ENCODE data around the gene PRKN. TPM values are rescaled to one million over a fixed set of nuclear protein-coding genes. Genes with fewer than 3 reads are reported as not detected.

PRKN gene
- total and polyA plus RNA-seq, 9 donors = 3.0 to 15.0 (median 9.2) TPM

- 92 to 96% (median 94%) methylated on average over 2 of the region's 2 CpGs for WGBS, 3 donors
- Histone ChIP-seq H3K36me3 (no peaks in the 10 kb centered on the region), H3K9me3 (no peaks in the 10 kb centered on the region), H3K27ac (no peak overlapping the region), H3K4me3 (no peak overlapping the region), H3K27me3 (no peaks in the 10 kb centered on the region), H3K4me1 (ENCODE audit: insufficient read depth) (no peaks in the 10 kb centered on the region)
- TF ChIP-seq POLR2A (IDR thresholded peaks at IDR 0.05) (no peak), CTCF (IDR thresholded peaks at IDR 0.05) (no peak), EP300 (IDR thresholded peaks at IDR 0.05) (no peak)
- DNase-seq = no peak
- intact Hi-C loops (cut with DNase I) = no loop called here
Observed at GRCh38 chr6:161940519-161940918, 787.0 kb downstream of the PRKN start.

- H3K4me1 ChIP-seq (ENCODE audit: insufficient read depth) = no peaks in the 10 kb centered on the region
- H3K9me3 ChIP-seq = no peaks in the 10 kb centered on the region
- no peak for TF ChIP-seq CTCF (IDR thresholded peaks at IDR 0.05)
- H3K36me3 ChIP-seq = no peaks in the 10 kb centered on the region
- DNase-seq = no peak
- WGBS, 3 donors = 91 to 97% (median 96%) methylated on average over 5 of the region's 5 CpGs
- no peak overlapping the region for H3K27ac ChIP-seq
- H3K4me3 ChIP-seq = no peak overlapping the region
- intact Hi-C loops (cut with DNase I) = no loop called here
- no peaks in the 10 kb centered on the region for H3K27me3 ChIP-seq
Observed at GRCh38 chr6:161926324-161926723, 801.2 kb downstream of the PRKN start.

DNA sequence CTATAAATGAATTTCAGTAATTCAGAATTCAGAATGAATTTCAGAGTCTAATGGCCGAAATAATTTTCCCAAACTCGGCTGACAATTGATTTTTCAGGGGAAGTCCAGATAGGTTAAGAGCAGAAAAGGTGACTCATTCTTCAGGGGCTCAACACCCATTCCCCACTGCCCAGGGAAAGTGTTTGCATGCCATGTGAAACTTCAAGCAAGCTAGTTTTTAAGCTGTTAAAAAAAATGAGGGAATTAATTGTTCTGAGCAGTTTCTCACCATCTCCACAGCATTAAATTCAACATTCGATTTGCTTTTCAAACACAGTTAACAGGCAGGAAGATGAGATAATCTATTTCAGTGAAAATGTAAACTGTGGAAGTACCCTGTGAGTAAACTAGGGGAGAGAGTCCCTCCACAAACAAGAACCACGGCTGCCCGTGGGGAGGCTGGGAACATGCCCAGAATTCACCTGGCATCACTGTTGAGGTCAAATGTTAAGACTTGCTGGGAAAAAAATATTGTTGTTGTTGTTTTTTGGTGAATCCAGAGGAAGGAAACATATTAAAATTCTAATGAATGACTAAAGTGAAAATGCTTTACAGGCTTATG lies 803.0 kb downstream of the PRKN start:
- no peak for DNase-seq
- intact Hi-C loops (cut with DNase I) = no loop called here
- TF ChIP-seq EP300 (IDR thresholded peaks at IDR 0.05) (no peak), POLR2A (IDR thresholded peaks at IDR 0.05) (no peak), CTCF (IDR thresholded peaks at IDR 0.05) (no peak)
- Histone ChIP-seq H3K27me3 (no peaks in the 10 kb centered on the region), H3K9me3 (no peaks in the 10 kb centered on the region), H3K36me3 (no peaks in the 10 kb centered on the region), H3K27ac (no peak overlapping the region), H3K4me1 (ENCODE audit: insufficient read depth) (no peaks in the 10 kb centered on the region), H3K4me3 (no peak overlapping the region)
- WGBS, 3 donors = 47 to 62% (median 50%) methylated on average over 5 of the region's 5 CpGs

GRCh38 chr6:161922631-161923119 lies 804.9 kb downstream of the PRKN start:
- Histone ChIP-seq H3K36me3 (no peaks in the 10 kb centered on the region), H3K4me1 (ENCODE audit: insufficient read depth) (no peaks in the 10 kb centered on the region), H3K27me3 (no peaks in the 10 kb centered on the region), H3K4me3 (no peak overlapping the region), H3K27ac (no peak overlapping the region), H3K9me3 (no peaks in the 10 kb centered on the region)
- TF ChIP-seq POLR2A (IDR thresholded peaks at IDR 0.05) = no peak
- TF ChIP-seq EP300 (IDR thresholded peaks at IDR 0.05) = no peak
- no peak for TF ChIP-seq CTCF (IDR thresholded peaks at IDR 0.05)
- intact Hi-C loops (cut with DNase I) = no loop called here
- 12 to 19% (median 17%) methylated on average over 1 of the region's 1 CpG for WGBS, 3 donors
- DNase-seq = no peak
